ENCODE data around the gene TOMM34.

DNA sequence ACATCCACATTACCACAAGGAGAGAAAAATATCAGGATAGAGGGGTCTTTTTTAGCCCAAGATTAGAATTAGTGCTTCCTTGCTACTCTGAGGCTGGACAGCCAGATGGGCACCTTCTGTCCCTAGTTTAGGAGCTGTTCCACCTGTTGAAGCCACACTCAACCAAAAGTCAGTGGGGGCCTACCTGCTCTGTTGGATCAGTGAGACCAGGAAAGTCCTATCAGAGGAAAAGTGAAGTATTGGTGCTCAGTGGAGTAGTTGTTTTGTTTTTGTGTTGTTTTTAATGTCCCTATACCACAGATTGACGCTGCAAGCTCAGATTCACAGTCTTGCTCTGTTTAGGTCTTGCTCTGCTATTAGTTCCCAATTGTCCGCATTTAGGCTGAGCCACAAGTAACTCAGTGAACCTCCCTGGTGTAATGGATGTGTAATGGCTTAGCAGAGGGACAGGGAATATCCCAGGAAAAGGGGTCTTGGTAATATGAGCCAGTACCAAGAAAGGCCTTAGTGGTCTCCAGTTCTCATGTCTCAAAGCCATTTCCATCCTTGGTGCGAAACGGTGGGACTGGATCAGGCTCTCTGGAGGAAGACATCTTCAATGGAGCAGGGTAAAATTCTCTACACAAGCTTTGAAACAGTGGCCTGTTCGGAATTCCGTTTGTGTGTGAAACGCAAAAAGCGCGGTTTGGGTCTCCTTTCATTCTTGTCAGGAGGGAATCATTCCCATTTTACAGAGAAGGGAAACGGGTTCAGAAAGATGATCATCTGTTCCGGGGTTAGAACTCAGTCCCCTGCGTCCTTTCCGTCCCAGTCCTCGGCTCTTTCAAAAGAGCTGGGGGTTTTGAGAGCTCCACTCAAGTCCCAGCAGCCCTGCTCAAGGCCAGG, 51.0 kb downstream of the TOMM34 start:
- TF ChIP-seq, protein P1, sequence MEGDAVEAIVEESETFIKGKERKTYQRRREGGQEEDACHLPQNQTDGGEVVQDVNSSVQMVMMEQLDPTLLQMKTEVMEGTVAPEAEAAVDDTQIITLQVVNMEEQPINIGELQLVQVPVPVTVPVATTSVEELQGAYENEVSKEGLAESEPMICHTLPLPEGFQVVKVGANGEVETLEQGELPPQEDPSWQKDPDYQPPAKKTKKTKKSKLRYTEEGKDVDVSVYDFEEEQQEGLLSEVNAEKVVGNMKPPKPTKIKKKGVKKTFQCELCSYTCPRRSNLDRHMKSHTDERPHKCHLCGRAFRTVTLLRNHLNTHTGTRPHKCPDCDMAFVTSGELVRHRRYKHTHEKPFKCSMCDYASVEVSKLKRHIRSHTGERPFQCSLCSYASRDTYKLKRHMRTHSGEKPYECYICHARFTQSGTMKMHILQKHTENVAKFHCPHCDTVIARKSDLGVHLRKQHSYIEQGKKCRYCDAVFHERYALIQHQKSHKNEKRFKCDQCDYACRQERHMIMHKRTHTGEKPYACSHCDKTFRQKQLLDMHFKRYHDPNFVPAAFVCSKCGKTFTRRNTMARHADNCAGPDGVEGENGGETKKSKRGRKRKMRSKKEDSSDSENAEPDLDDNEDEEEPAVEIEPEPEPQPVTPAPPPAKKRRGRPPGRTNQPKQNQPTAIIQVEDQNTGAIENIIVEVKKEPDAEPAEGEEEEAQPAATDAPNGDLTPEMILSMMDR (IDR thresholded peaks at IDR 0.05; ENCODE audit: low read depth, low read length, missing input control), result no peak
- TF ChIP-seq RAD21 (IDR thresholded peaks at IDR 0.05), result no peak
- TF ChIP-seq, protein P2, sequence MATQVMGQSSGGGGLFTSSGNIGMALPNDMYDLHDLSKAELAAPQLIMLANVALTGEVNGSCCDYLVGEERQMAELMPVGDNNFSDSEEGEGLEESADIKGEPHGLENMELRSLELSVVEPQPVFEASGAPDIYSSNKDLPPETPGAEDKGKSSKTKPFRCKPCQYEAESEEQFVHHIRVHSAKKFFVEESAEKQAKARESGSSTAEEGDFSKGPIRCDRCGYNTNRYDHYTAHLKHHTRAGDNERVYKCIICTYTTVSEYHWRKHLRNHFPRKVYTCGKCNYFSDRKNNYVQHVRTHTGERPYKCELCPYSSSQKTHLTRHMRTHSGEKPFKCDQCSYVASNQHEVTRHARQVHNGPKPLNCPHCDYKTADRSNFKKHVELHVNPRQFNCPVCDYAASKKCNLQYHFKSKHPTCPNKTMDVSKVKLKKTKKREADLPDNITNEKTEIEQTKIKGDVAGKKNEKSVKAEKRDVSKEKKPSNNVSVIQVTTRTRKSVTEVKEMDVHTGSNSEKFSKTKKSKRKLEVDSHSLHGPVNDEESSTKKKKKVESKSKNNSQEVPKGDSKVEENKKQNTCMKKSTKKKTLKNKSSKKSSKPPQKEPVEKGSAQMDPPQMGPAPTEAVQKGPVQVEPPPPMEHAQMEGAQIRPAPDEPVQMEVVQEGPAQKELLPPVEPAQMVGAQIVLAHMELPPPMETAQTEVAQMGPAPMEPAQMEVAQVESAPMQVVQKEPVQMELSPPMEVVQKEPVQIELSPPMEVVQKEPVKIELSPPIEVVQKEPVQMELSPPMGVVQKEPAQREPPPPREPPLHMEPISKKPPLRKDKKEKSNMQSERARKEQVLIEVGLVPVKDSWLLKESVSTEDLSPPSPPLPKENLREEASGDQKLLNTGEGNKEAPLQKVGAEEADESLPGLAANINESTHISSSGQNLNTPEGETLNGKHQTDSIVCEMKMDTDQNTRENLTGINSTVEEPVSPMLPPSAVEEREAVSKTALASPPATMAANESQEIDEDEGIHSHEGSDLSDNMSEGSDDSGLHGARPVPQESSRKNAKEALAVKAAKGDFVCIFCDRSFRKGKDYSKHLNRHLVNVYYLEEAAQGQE (IDR thresholded peaks at IDR 0.05), result no peak
- TF ChIP-seq, protein P3, sequence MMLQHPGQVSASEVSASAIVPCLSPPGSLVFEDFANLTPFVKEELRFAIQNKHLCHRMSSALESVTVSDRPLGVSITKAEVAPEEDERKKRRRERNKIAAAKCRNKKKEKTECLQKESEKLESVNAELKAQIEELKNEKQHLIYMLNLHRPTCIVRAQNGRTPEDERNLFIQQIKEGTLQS (IDR thresholded peaks at IDR 0.05), result no peak
- no peak for TF ChIP-seq YY1 (IDR thresholded peaks at IDR 0.05)
- TF ChIP-seq NR2F2 (IDR thresholded peaks at IDR 0.05), result no peak
- TF ChIP-seq, protein P4, sequence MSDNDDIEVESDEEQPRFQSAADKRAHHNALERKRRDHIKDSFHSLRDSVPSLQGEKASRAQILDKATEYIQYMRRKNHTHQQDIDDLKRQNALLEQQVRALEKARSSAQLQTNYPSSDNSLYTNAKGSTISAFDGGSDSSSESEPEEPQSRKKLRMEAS (IDR thresholded peaks at IDR 0.05), result no peak
- no peak for TF ChIP-seq RXRA (IDR thresholded peaks at IDR 0.05)
- TF ChIP-seq, protein P5, sequence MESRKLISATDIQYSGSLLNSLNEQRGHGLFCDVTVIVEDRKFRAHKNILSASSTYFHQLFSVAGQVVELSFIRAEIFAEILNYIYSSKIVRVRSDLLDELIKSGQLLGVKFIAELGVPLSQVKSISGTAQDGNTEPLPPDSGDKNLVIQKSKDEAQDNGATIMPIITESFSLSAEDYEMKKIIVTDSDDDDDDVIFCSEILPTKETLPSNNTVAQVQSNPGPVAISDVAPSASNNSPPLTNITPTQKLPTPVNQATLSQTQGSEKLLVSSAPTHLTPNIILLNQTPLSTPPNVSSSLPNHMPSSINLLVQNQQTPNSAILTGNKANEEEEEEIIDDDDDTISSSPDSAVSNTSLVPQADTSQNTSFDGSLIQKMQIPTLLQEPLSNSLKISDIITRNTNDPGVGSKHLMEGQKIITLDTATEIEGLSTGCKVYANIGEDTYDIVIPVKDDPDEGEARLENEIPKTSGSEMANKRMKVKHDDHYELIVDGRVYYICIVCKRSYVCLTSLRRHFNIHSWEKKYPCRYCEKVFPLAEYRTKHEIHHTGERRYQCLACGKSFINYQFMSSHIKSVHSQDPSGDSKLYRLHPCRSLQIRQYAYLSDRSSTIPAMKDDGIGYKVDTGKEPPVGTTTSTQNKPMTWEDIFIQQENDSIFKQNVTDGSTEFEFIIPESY (IDR thresholded peaks at IDR 0.05), result no peak
- no peak for TF ChIP-seq SP1 (IDR thresholded peaks at IDR 0.05)
- TF ChIP-seq HNF4G (IDR thresholded peaks at IDR 0.05), result no peak
- TF ChIP-seq GABPA (IDR thresholded peaks at IDR 0.05 in 1 of 2, conservative IDR thresholded peaks at IDR 0.05 in 1 of 2), result no peak
- no peak for TF ChIP-seq TAF1 (conservative IDR thresholded peaks at IDR 0.05)
- TF ChIP-seq JUND (IDR thresholded peaks at IDR 0.05), result no peak
